ENCODE results near the gene MTF1.
"Not testable (repeated sequence)": the region's sequence is repeated elsewhere in the genome, so short reads cannot be mapped to it uniquely, and the experiment has no call there.

The MTF1 gene

GRCh38 chr1:37792943-37793686 lies 66.3 kb downstream of the MTF1 start:
- DNase-seq, result no peak

- DNase-seq, result no peak
Measured at GRCh38 chr1:37782491-37782890, 76.9 kb downstream of the MTF1 start.

GRCh38 chr1:37778654-37779053 lies 80.7 kb downstream of the MTF1 start:
- DNase-seq, result no peak

DNA sequence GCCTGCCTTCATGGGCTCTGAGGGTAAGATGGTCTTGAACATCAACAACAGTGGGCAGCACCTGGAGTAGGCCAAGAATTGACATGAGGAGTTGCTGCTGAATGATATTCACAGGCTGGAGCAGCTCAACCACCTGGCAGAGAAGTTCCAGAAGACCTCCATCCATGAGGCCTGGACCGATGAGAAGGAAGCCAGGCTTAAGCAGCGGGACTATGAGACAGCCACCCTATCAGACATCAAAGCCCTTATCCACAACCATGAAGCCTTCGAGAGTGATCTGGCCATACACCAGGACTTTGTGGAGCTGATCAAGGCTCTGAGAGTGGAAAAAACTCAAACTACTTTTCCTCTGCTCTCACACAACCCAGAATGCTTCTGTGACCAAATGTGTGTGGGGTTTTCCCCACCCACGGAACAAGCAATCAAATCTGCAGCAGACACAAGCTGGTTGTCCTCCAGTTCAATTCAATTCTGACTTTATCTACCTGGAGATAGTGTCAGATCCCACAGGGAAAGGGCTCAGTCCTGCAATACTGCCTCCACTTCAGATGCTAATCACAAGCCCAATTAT lies 82.4 kb downstream of the MTF1 start:
- no peak for DNase-seq

- DNase-seq, result not testable (repeated sequence)
Measured at GRCh38 chr1:37771440-37771839, 88.0 kb downstream of the MTF1 start.

- no peak for DNase-seq
Measured at GRCh38 chr1:37767488-37767887, 91.9 kb downstream of the MTF1 start.

DNA sequence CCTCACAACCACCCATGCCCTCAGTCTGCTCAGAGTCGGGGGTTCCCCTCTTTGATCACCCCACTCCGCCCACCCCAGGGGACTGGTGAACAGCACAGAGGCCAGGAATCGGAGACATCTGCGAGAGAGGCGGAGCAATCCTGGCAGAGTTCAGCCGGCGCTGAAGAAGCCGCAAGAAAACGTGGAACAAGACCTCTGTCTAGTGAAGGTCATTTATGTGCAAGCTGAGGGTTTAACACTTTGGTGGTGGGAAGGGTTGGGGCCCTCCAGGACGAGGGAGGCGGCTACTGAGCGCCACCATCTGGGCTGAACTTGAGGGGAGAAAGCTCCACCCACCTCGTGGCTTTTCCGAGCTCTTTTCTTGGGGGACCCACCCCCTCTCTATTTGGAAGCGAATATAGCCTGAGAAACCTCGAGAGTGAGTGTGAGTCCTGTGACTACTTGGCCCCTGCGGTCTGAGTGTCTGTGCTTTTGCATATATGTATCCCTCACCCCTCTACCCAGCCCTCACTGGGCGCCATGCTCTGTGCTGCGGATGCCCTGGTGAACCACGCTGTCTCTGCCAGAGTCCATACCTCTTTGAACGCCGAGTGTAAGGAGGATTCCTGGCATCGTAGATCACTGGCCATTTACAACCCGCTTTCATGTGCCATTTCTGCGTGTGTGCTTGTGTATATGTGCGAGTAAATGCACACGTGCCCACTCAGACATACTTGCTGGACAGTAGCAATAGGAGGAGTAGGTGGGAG lies 93.3 kb downstream of the MTF1 start:
- DNase-seq, result no peak

- no peak for DNase-seq
Measured at GRCh38 chr1:37764888-37765441, 94.4 kb downstream of the MTF1 start, which contains the start of gene EPHA10. Gene EPHA10, minus strand, starts transcription at chr1:37765120. Its CDS starts 54 bp downstream, at chr1:37765066.

DNA sequence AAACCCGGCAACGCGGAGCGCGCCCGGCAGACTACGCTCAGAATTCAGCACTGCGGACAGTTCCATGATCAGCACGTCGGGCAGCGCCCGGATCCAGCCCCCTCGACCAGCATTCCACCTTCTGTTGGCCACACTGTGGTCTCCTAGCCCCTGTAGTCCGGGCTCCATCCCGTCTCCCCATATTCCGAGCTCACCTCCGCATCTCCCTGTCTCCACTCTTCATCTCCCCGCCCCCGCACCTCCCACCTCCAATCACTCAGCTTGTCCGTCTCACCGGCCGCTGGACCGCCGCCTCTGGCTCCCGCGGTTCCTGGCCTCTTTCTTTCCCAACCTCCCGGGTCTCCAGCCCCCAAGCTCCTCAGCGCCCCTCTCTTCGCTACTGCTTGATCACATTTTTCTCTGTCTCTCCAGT lies 95.0 kb downstream of the MTF1 start:
- DNase-seq, result peak in 1 of 2 donors; percentile 10

DNA sequence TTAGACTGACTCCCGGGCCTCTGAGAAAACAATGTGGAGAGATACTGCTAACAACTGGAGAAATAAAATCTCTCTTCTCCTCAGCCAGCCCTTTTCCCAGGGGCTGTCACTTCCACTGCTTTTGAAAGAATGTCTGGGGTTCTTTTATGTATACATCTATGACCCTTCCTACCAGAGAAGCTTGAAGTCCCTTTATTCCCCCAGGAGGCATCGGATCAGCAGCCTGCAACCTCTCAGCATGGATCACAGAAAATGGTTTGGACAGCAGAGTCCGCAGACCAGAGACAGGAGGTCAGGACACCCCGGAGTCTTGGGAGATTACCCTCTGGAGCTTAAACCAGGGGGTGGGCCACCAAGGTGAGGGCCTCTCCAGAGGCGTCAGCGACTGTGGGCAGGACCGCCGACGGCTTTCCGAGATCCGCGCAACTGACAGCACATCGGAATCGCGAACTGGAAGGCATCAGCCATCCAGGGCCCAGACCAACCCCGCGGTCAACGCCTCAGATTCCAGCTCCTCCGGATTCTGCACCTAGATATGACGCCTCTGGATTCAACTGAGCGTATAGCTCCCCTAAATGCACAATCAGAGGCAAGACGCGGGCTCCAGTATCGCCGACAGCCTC lies 95.5 kb downstream of the MTF1 start:
- DNase-seq, result no peak

- DNase-seq, result no peak
Measured at GRCh38 chr1:37762516-37762915, 96.9 kb downstream of the MTF1 start.

DNA sequence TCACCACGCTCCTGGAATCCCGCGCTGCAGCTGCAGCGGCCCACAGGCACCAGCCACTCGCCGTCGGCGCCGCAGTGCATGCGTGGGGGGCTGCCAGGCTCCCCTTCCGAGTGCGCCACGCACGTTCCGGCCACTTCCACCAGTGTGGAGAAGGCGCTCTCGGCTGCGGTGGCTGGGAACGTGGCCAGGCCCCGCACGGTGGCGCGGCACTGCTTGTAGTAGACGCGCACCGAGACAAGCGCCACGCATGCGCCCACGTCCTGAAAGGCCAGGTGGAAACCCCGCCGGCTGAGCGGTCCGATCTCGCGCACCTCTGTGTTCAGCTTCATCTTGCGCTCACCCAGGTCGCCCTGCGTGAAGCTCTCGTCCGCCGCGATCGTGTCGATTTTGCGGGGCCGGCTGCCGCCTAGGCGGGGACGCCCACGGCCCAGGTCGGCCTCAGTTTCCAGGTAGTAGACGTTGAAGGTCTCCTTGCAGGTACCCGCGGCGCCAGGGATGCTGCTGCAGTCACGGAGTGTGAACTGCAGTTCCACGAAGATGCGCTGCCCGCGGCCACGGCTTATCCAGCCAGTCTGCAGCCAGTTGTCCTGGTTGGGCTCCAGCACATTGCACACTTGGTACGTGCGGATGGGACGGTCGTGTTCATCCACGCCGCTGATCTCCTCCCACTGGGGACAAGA lies 97.8 kb downstream of the MTF1 start:
- DNase-seq, result no peak
